HG02885 (cell line): ENCODE measurements around the gene POFUT2.

Experiments
- ATAC-seq: cut with Tn5 transposase; IDR thresholded peaks from one replicate; pipeline ENCODE4 v1.9.1; 2021; ENCODE audit warnings: mild to moderate bottlenecking; ENCODE audit not compliant: unreplicated experiment, poor library complexity

POFUT2 gene

DNA sequence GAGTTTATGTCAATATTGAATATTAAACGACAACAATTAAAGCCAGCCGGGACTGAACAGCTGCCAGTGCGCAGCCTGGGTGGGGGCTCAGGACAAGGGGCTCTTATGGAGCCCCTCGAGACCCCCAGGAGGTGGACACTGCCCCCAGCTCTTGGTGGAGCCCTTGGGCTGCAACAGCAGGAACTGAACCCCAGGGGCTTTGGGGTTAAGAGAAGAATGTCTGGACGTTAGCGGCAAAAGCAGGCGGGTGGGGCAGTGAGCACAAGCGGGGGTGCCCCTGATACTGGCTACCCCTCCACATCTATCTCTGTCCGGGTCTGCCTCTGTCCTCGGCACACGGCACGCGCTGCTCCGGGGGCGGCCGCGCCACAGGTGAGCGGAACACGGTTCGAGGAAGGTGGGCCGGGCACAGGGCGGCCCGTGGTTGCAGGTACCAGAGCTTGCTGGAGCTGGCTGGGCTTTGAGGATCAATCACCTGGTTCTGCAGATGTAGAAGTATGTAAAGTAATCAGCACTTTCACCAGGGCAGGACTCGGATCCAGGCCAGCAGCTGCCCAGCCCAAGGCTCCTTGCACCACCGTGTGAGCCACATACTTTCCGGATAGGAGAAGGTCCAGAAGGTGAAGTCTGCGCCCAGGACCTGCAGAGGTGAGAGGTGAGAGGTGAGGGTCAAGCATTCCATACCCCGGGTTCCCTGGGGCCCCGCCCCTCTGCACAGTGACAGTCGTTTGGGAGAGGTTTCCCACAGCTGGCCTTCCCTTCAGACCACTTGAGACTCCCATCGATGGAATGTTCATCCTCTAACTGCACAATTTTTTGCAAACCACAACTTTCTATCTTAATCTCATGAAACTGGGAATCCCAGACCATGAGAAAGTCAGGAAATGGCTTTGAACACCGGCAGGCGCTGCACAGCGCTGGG lies 12.4 kb upstream of the POFUT2 start:
- ATAC-seq: no peak

- ATAC-seq: no peak
These were observed 11.6 kb upstream of the POFUT2 start for GRCh38 chr21:45299026-45299863.

GRCh38 chr21:45297869-45298268 lies 10.2 kb upstream of the POFUT2 start:
- no peak for ATAC-seq

GRCh38 chr21:45297329-45297728 lies 9.6 kb upstream of the POFUT2 start:
- ATAC-seq: no peak

GRCh38 chr21:45296638-45297037 lies 8.9 kb upstream of the POFUT2 start:
- ATAC-seq: no peak

DNA sequence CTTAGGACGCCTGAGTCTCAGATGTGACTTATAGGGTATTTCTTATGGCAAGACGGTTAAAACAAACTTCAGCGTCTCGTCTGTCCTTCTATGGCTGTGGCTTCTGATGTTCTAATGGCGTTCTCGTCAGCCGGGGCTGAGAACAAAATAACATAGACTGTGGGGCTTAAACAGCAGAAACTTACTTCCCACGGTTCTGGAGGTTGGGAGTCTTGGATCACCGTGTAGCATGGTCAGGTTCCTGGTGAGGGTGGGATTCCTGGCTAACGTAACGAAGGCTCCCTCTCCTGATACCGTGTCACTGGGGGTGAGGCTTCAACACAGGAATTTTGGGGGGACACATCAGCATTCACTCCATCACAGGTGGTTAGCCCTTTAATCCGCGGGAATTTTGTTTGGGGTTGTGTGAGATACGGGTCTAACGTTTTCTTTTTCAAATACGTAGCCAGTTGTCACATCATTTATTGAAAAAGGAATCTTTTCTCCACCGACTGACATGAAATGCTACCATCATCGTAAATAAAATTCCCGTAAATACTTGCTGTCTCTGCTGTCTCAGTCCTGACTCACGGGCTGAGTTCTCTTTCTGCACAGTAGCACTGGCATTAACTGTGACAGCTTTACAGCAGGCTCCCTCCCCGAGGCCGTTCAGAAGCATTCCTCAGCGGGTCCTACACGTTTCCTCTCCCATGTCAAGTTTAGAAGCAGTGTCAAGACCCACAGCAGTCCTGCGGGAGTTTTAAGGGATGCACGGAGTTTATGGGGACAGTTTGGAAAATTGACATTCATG lies 8.1 kb upstream of the POFUT2 start:
- no peak for ATAC-seq

DNA sequence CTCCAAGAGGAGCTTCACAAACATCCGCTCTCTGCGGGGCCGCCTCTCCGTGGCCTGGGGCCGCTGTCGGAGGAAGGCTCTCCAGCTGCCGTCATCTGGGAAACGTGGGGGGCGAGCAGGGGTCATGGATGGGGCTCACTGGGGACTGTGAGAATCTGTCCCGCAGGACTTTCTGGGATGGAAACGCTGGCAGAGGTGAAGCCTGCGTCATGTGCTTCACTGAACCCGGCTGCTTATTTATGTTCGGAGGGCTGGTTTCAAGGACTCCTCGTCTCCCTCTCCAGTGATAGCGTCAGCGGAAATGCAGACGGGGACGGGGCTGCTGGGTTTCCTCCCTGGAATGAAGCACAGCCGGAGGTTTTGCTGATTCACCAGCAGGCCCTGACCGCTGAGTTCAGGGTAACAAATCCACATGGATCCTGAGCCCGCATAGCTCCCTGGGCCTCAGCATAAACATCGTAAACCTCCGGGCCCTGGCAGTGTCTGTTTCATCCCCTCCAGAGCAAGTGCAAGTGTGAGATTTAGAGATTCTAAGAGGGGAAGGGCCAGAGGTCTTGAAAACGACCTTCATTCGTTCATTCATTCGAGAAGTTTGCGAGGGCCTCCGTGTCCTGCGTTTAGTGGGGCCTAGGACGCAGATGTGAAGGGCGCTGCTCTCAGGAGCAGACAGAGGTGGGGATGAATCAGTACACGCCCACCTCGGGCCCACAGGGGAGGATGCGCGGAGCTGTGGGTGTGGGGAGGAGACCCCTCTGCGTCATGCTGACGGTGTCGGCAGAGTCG lies 7.0 kb upstream of the POFUT2 start:
- ATAC-seq: no peak

GRCh38 chr21:45293726-45294401 lies 6.2 kb upstream of the POFUT2 start:
- no peak for ATAC-seq

DNA sequence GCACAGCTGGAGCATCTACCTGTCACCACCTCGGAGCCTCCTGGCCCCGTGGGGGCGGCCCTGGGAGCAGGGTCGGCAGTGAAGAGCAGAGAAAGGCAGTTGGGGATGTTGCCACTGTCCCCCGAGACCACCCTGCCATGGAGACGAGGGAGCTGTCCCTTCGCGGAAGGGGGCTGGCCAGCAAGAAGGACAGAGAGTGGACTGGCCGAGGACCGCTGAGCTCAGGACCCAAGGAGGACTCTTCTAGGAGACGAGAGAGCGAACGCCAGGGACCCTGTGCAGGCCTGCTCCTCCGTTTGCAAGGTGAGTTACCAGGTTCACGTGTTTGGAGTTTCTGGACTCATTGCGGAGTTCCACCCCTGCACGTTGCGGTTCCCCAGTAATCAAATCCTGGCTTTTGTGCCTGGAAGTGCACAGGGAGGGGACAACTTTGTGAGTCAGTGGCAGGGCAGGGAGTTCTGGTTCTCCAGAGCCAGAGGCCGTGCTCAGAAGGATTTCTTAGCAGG lies 5.6 kb upstream of the POFUT2 start:
- no peak for ATAC-seq

GRCh38 chr21:45292399-45293219 lies 4.9 kb upstream of the POFUT2 start:
- ATAC-seq: peak; percentile 40

DNA sequence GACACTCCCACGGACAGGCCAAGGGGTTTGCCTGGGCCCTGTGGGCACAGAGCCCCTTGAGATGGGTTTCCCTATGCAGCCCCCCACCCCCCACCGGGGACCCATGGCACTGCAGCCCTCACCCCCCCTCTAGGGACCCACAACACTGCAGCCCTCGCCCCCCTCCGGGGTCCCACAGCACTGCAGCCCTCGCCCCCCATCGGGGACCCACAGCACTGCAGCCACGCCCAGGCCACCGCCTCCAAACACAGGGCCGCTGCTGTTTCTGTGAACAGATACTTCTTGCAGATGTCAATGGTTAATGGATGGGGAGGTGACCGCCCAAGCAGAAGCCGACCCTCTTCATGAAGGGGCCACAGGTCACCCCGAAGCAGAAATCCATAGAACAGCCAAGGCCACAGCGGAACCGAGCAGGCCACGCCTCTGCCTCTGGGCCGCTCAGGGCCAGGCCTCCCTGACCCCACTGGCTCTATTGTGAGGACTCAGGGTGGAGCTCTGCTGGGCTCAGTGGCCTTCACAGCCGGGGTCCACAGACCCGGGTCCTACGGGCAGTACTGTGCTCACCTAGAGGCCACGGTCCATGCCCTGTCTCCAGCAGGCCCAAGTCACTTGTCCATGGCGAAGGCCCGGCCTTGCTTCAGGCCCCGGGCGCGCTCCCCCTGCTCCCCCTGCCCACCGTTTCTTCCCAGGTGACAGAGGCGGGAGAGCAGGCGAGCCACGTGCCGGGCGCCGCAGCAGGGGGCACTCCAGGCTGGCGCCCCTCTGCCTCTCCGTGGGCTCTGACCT lies 4.1 kb upstream of the POFUT2 start:
- ATAC-seq: no peak

GRCh38 chr21:45290948-45291612 lies 3.4 kb upstream of the POFUT2 start:
- no peak for ATAC-seq

DNA sequence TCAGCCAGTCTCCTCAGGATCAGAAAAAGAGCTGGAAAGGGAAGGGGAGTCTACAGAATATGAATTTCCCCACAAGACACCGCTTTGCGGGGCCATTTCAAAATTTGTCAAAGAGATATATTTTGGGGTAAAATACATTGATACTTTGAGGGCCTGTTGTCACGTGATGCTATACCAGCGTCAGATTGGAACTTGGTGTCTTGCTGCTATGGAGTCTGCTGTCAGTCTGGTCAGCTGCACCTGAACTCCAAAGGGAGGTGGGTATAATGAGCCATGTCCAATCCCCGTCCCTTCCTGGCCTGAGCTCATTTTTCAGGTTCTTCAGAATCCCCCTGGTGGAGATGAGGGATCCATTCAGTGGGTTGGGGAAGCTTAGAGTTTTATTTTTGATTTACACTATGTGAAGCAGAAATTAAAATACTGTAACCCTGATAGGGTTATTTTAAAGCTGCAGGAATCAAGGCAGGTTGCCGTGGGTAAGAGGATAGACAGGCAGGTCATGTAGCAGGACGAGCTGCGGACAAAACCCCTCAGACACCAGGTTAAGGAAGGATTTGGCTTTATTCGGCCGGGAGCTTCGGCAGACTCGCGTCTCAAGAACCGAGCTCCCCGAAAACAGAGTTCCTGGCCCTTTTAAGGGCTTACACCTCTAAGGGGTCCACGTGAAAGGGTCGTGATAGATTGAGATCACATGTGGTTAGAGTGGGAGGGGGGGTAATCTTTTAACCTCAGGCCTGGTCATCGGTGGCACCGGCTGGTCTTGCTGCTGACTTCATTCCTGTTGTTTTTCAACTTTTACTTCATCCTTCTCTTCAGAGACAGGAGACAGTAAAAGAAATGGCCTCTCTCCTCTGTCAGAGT lies 2.2 kb upstream of the POFUT2 start:
- ATAC-seq: no peak

DNA sequence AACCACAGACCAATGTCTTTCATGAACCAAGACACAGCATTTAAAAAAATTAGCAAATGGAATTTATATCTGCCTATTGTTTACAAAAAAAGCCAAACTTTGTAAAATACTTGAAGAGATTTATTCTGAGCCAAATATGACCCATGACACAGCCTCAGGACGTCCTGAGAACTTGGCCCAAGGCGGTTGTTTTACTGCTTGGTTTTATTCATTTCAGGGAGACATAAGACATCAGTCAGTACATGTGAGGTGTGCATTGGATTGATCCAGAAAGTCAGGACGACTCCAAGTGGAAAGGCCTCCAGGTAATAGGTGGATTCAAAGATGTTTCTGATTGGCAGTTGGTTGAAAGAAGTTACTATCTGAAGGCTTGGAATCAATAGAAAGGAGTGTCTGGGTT lies 1.4 kb upstream of the POFUT2 start:
- ATAC-seq: no peak

GRCh38 chr21:45288441-45288841 lies 746 bp upstream of the POFUT2 start:
- peak; percentile 3 for ATAC-seq
